Type B pancreatic cell (in vitro differentiated cells): ENCODE data around the gene MAN2B2. TPM values are rescaled to one million over a fixed set of nuclear protein-coding genes. Genes with fewer than 3 reads are reported as not detected.

Source experiments
- DNase-seq: peaks from one replicate; pipeline ENCODE4 v3.0.0; 2021; ENCODE audit warnings: mixed read lengths; ENCODE audit not compliant: unreplicated experiment; ENCODE audit errors: extremely low spot score
- H3K27ac Mint-ChIP-seq: 2 replicates; pipeline ENCODE4 v1.8.0; 2021; ENCODE audit warnings: mild to moderate bottlenecking, mixed read lengths
- H3K27me3 Mint-ChIP-seq: 2 replicates; pipeline ENCODE4 v1.8.0; 2021; ENCODE audit warnings: mixed read lengths
- H3K36me3 Mint-ChIP-seq: 2 replicates; pipeline ENCODE4 v1.8.0; 2021; ENCODE audit warnings: mixed read lengths
- H3K4me1 Mint-ChIP-seq: one replicate; pipeline ENCODE4 v1.8.0; 2021; ENCODE audit warnings: mixed read lengths; ENCODE audit not compliant: unreplicated experiment
- H3K4me3 Mint-ChIP-seq: 2 replicates; pipeline ENCODE4 v1.8.0; 2021; ENCODE audit warnings: mild to moderate bottlenecking, mixed read lengths
- H3K9me3 Mint-ChIP-seq: 2 replicates; pipeline ENCODE4 v1.8.0; 2021; ENCODE audit warnings: mixed read lengths
- total RNA-seq: library from RNA; stranded (reverse); gene quantifications from 2 replicates; pipeline ENCODE4 v1.2.1, GENCODE V29; 2021; ENCODE audit warnings: low replicate concordance
- TF ChIP-seq, protein P1 (sequence below): fragments of 200-600 bp; sonication (generic); conservative IDR thresholded peaks from 2 replicates; pipeline ENCODE4 v1.5.0; 2021; ENCODE audit warnings: antibody characterized with exemption, mild to moderate bottlenecking

MAN2B2 gene
- total RNA-seq, 1 donor from 2014 or later: 17.4 TPM

GRCh38 chr4:6573551-6573950 lies 1.4 kb upstream of the MAN2B2 start:
- Mint-ChIP-seq H3K27ac (no peak overlapping the region), H3K27me3 (peaks cover 40% of the 10 kb centered on the region), H3K4me1 (no peaks in the 10 kb centered on the region), H3K36me3 (no peaks in the 10 kb centered on the region), H3K9me3 (no peaks in the 10 kb centered on the region), H3K4me3 (no peak overlapping the region)
- DNase-seq: no peak
- TF ChIP-seq, protein P1, sequence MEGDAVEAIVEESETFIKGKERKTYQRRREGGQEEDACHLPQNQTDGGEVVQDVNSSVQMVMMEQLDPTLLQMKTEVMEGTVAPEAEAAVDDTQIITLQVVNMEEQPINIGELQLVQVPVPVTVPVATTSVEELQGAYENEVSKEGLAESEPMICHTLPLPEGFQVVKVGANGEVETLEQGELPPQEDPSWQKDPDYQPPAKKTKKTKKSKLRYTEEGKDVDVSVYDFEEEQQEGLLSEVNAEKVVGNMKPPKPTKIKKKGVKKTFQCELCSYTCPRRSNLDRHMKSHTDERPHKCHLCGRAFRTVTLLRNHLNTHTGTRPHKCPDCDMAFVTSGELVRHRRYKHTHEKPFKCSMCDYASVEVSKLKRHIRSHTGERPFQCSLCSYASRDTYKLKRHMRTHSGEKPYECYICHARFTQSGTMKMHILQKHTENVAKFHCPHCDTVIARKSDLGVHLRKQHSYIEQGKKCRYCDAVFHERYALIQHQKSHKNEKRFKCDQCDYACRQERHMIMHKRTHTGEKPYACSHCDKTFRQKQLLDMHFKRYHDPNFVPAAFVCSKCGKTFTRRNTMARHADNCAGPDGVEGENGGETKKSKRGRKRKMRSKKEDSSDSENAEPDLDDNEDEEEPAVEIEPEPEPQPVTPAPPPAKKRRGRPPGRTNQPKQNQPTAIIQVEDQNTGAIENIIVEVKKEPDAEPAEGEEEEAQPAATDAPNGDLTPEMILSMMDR: no peak

DNA sequence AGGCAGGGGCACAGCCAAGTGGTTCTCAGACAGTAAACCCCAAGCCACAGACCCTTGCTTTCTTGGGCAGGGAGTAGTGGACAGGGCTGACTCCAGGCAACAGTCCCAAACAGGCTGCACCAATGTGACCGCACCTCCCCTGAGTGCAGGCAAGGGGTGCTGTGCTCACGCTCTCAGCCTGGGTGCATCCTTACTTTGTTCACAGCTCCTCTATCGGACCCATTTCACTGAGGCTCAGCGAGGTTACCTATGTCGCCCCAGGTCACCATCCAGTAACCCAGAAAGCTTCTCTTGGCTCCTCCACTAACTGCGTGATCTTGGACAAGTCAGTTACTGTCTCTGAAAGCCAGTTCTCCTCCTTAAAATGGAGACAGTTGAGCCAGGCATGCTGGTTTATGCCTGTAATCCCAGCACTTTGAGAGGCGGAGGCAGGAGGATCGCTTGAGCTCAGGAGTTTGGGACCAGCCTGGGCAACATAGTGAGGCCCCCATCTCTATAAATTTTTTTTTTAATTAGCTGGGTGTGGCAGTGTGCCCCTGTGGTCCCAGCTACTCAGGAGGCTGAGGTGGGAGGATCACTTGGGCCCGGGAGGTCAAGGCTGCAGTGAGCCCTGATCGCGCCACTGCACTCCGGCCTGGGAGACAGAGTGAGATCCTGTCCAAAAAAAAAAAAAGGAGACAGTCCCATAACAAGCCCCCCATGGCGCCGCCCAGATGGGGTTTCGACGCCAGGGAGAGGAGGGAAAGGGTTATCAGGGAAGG lies 823 bp upstream of the MAN2B2 start:
- H3K27ac Mint-ChIP-seq: peak overlapping the region; percentile 29
- H3K4me3 Mint-ChIP-seq: peak overlapping the region; percentile 89
- TF ChIP-seq, protein P1: no peak
- no peaks in the 10 kb centered on the region for H3K9me3 Mint-ChIP-seq
- no peak for DNase-seq
- no peaks in the 10 kb centered on the region for H3K4me1 Mint-ChIP-seq
- H3K27me3 Mint-ChIP-seq: peaks cover 34% of the 10 kb centered on the region
- H3K36me3 Mint-ChIP-seq: peaks cover under 1% of the 10 kb centered on the region

DNA sequence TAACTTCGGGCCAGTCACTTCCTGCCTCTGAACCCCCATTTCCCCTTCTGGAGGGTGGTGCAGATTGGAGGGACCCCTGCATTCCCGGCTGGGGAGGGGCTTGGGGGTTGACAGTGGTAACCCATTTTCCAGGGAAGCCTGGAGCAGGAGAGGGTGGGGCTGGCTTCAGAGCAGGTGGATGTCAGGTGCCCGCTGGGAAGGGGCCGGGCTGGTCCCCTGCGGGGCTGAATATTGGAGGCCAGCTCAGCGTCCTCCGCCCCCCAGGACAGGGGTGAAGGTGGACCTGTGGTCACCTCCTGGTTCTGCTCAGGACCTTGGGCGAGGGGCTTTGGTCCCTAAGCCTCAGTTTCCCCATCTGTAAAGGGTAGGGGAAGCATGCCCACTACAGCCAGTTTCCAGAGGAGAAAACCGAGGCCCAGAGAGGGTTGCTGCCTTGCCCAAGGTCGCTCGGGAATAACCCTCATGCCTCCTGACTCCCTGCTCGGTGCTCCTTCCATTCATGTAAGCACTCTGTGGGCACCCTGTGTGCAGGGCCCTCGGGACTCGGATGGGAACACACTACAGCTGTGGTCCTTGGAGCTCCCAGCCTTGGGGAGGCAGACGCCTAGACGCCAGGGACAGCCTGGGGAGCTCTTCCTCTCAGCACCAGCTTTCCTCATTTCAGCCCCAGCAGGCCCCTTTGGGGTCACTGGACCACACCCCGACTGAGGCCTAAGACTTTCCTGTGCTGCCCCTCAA lies 683 bp downstream of the MAN2B2 start:
- peak overlapping the region; percentile 78 for H3K4me3 Mint-ChIP-seq
- H3K4me1 Mint-ChIP-seq: no peaks in the 10 kb centered on the region
- peaks cover 25% of the 10 kb centered on the region for H3K27me3 Mint-ChIP-seq
- peaks cover 4% of the 10 kb centered on the region for H3K9me3 Mint-ChIP-seq
- TF ChIP-seq, protein P1: no peak
- DNase-seq: no peak
- H3K36me3 Mint-ChIP-seq: peaks cover 11% of the 10 kb centered on the region
- H3K27ac Mint-ChIP-seq: no peak overlapping the region

- TF ChIP-seq, protein P1: no peak
- Mint-ChIP-seq H3K36me3 (peaks cover 11% of the 10 kb centered on the region), H3K9me3 (peaks cover 4% of the 10 kb centered on the region), H3K27ac (no peak overlapping the region), H3K4me1 (no peaks in the 10 kb centered on the region), H3K4me3 (no peak overlapping the region), H3K27me3 (peaks cover 17% of the 10 kb centered on the region)
- DNase-seq: no peak
Observed at GRCh38 chr4:6576512-6576911, 1.5 kb downstream of the MAN2B2 start.

DNA sequence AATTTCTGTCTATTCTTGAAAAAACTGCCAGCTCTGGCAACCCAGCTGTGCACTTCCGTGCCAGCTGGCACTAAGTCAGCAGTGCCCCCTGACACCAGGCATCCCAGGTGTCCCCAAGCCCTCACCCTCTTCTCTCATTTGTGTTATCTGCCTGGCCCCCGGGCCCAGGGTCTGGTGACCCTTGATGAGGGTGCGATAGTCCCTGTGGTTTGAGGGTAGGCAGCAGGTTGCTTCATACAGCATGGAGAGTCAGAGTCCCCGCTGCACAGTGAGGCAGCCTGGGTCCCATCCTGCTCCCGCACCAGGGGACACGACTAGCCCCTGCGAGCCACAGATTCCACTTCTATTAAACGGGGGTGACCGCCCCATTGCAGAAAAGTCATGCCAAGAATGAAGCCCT lies 1.9 kb downstream of the MAN2B2 start:
- Mint-ChIP-seq H3K4me3 (peak overlapping the region; percentile 68), H3K4me1 (no peaks in the 10 kb centered on the region), H3K9me3 (peaks cover 4% of the 10 kb centered on the region)

More for the DNA sequence above, 1.9 kb downstream of the MAN2B2 start:
- H3K36me3 Mint-ChIP-seq: peaks cover 11% of the 10 kb centered on the region
- no peak overlapping the region for H3K27ac Mint-ChIP-seq
- DNase-seq: no peak
- TF ChIP-seq, protein P1: no peak
- H3K27me3 Mint-ChIP-seq: peaks cover 13% of the 10 kb centered on the region
